GM06990 (cell line): ENCODE data around the gene FES.

ENCODE experiments used
- DNase-seq: peaks from one replicate; pipeline ENCODE4 v3.0.0-alpha.2; 2011; ENCODE audit not compliant: insufficient read length; ENCODE audit errors: extremely low read depth
- H3K27me3 ChIP-seq: replicated peaks from 2 replicates; pipeline ENCODE4 v1.6.0; 2011; ENCODE audit warnings: low read length; ENCODE audit not compliant: control insufficient read depth, insufficient read depth
- H3K36me3 ChIP-seq: 2 replicates; pipeline ENCODE4 v1.5.1; 2011; ENCODE audit warnings: low read length; ENCODE audit not compliant: control insufficient read depth, insufficient read depth
- H3K4me3 ChIP-seq: replicated peaks from 2 replicates; pipeline ENCODE4 v1.5.1; 2011; ENCODE audit warnings: low read depth, mild to moderate bottlenecking, control low read depth, low read length
- TF ChIP-seq, protein P1 (sequence below): IDR thresholded peaks from 2 replicates; pipeline ENCODE4 v1.5.1; 2011; ENCODE audit warnings: low read length, control low read depth, mild to moderate bottlenecking, inconsistent platforms; ENCODE audit not compliant: insufficient read depth, poor library complexity, severe bottlenecking

Gene FES

GRCh38 chr15:90889313-90889730 is 5.0 kb downstream of the FES start:
- TF ChIP-seq, protein P1, sequence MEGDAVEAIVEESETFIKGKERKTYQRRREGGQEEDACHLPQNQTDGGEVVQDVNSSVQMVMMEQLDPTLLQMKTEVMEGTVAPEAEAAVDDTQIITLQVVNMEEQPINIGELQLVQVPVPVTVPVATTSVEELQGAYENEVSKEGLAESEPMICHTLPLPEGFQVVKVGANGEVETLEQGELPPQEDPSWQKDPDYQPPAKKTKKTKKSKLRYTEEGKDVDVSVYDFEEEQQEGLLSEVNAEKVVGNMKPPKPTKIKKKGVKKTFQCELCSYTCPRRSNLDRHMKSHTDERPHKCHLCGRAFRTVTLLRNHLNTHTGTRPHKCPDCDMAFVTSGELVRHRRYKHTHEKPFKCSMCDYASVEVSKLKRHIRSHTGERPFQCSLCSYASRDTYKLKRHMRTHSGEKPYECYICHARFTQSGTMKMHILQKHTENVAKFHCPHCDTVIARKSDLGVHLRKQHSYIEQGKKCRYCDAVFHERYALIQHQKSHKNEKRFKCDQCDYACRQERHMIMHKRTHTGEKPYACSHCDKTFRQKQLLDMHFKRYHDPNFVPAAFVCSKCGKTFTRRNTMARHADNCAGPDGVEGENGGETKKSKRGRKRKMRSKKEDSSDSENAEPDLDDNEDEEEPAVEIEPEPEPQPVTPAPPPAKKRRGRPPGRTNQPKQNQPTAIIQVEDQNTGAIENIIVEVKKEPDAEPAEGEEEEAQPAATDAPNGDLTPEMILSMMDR = no peak
- H3K27me3 ChIP-seq = no peaks in the 10 kb centered on the region
- no peak overlapping the region for H3K4me3 ChIP-seq
- H3K36me3 ChIP-seq = peaks cover 2% of the 10 kb centered on the region
- no peak for DNase-seq

DNA sequence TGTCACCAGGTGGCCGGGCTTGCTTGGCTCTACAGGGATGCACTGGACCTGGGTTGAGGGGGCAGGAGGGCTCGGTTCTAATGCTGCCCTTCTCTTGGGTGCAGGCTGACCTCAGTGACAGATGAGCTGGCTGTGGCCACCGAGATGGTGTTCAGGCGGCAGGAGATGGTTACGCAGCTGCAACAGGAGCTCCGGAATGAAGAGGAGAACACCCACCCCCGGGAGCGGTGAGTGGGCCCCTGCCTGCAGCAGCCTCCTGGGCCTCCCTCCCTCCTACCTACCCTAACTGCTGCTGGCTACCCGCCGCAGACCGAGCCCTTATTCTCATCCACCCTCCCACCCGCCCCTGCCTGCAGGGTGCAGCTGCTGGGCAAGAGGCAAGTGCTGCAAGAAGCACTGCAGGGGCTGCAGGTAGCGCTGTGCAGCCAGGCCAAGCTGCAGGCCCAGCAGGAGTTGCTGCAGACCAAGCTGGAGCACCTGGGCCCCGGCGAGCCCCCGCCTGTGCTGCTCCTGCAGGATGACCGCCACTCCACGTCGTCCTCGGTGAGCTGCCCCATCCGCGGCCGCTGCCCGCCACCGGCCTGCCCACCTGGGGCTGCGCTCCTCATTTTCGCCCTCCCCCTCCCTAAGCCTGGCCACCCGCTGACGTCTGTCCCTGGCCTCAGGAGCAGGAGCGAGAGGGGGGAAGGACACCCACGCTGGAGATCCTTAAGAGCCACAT is 5.6 kb downstream of the FES start:
- Histone ChIP-seq H3K27me3 (no peaks in the 10 kb centered on the region), H3K36me3 (peaks cover 2% of the 10 kb centered on the region), H3K4me3 (no peak overlapping the region)
- DNase-seq = no peak
- TF ChIP-seq, protein P1 = no peak

DNA sequence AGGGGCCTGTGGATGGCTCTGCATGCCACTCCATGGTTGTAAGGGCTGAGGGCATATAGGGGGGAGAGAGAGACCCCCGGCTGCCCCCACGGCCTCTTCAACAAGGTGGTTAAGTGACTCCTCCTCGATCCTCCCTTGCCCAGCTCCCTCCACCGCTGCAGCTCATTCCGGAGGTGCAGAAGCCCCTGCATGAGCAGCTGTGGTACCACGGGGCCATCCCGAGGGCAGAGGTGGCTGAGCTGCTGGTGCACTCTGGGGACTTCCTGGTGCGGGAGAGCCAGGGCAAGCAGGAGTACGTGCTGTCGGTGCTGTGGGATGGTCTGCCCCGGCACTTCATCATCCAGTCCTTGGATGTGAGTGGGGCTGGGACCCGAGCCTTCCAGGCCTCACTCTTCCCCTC is 6.5 kb downstream of the FES start:
- Histone ChIP-seq H3K36me3 (peaks cover 2% of the 10 kb centered on the region), H3K27me3 (no peaks in the 10 kb centered on the region), H3K4me3 (no peak overlapping the region)
- DNase-seq = no peak
- TF ChIP-seq, protein P1 = no peak

- H3K27me3 ChIP-seq = no peaks in the 10 kb centered on the region
- no peak overlapping the region for H3K4me3 ChIP-seq
- TF ChIP-seq, protein P1 = no peak
- peaks cover 2% of the 10 kb centered on the region for H3K36me3 ChIP-seq
- no peak for DNase-seq
These were observed 7.1 kb downstream of the FES start for GRCh38 chr15:90891346-90891949.

GRCh38 chr15:90892023-90892422 is 7.7 kb downstream of the FES start:
- TF ChIP-seq, protein P1 = no peak
- H3K36me3 ChIP-seq = peaks cover 2% of the 10 kb centered on the region

More at GRCh38 chr15:90892023-90892422, 7.7 kb downstream of the FES start:
- H3K4me3 ChIP-seq = no peak overlapping the region
- no peak for DNase-seq
- H3K27me3 ChIP-seq = no peaks in the 10 kb centered on the region
